ENCODE data around the gene AP2B1. TPM values are rescaled to one million over a fixed set of nuclear protein-coding genes. Genes with fewer than 3 reads are reported as not detected.

AP2B1 gene
- total RNA-seq, 4 donors from 2014 or later = 32.2 to 102 (median 60.1) TPM

- intact Hi-C loops (cut with DNase I; ENCODE audit: low total_unique reads) (loop anchor here (5.0 kb wide), 1 partner anchor 202 kb away; no protein-coding TSS in a partner anchor), in situ Hi-C loops (cut with MboI; ENCODE audit: low pct_ligation_motif_present in 1 of 4, low pct_unique_long_range_greater_than_20kb in 1 of 4, low sequenced_read_pairs in 3 of 4) (loop anchor here in 3 of 4 donors (25.0 kb wide), 3 partner anchors 233 to 1133 kb away; no protein-coding TSS in a partner anchor)
- DNase-seq = no peak
- 77 to 92% methylated on average over 1 of the region's 1 CpG for WGBS, 2 donors (ENCODE audit: low coverage in 1 of 2)
- no peaks in the 10 kb centered on the region for H3K36me3 ChIP-seq
- no peak overlapping the region for H3K4me3 ChIP-seq
- H3K27ac ChIP-seq = no peak overlapping the region
- H3K27me3 ChIP-seq = peaks cover 4% of the 10 kb centered on the region
- peaks cover 0 to 18% (median 4%) of the 10 kb centered on the region in 4 donors for H3K4me1 ChIP-seq
- no peaks in the 10 kb centered on the region for H3K9me3 ChIP-seq
- TF ChIP-seq POLR2AphosphoS5 (IDR thresholded peaks at IDR 0.05) (no peak), EP300 (IDR thresholded peaks at IDR 0.05; ENCODE audit: low read depth) (no peak), POLR2A (IDR thresholded peaks at IDR 0.05) (no peak), CTCF (IDR thresholded peaks at IDR 0.05) (no peak)
Observed at GRCh38 chr17:35545150-35545549, 42.0 kb upstream of the AP2B1 start.

DNA sequence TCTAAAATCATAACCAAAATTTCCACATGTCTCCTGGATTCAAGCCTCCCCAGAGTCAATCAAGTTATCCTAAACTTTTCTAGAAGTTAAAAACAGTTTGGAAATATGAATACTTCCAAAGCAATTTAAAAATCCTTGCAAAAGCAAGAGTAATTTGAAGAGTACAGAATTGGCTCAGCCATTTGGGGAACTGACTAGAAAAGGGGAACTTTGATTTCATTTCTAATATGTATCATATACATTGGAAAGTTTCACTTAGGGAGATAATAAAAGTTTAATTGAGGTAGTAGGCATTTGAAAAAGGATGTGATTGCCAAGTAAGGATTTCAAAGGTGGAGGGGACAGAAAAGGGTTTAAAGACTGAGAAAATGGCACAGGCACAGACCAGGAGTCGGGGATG is 40.6 kb upstream of the AP2B1 start:
- no peak for DNase-seq
- H3K36me3 ChIP-seq = no peaks in the 10 kb centered on the region
- intact Hi-C loops (cut with DNase I; ENCODE audit: low total_unique reads) (loop anchor here (5.0 kb wide), 1 partner anchor 201 kb away; no protein-coding TSS in a partner anchor), in situ Hi-C loops (cut with MboI; ENCODE audit: low pct_ligation_motif_present in 1 of 4, low pct_unique_long_range_greater_than_20kb in 1 of 4, low sequenced_read_pairs in 3 of 4) (loop anchor here in 3 of 4 donors (25.0 kb wide), 3 partner anchors 234 to 1134 kb away; no protein-coding TSS in a partner anchor)
- peaks cover 5% of the 10 kb centered on the region for H3K27me3 ChIP-seq
- WGBS, 2 donors (ENCODE audit: low coverage in 1 of 2) = 63 to 82% methylated on average over 1 of the region's 1 CpG
- H3K4me1 ChIP-seq = peaks cover 0 to 5% (median under 1%) of the 10 kb centered on the region in 4 donors
- H3K4me3 ChIP-seq = no peak overlapping the region
- H3K9me3 ChIP-seq = no peaks in the 10 kb centered on the region
- H3K27ac ChIP-seq = no peak overlapping the region
- TF ChIP-seq EP300 (IDR thresholded peaks at IDR 0.05; ENCODE audit: low read depth) = no peak
- no peak for TF ChIP-seq POLR2AphosphoS5 (IDR thresholded peaks at IDR 0.05)
- TF ChIP-seq POLR2A (IDR thresholded peaks at IDR 0.05) = no peak
- no peak for TF ChIP-seq CTCF (IDR thresholded peaks at IDR 0.05)

DNA sequence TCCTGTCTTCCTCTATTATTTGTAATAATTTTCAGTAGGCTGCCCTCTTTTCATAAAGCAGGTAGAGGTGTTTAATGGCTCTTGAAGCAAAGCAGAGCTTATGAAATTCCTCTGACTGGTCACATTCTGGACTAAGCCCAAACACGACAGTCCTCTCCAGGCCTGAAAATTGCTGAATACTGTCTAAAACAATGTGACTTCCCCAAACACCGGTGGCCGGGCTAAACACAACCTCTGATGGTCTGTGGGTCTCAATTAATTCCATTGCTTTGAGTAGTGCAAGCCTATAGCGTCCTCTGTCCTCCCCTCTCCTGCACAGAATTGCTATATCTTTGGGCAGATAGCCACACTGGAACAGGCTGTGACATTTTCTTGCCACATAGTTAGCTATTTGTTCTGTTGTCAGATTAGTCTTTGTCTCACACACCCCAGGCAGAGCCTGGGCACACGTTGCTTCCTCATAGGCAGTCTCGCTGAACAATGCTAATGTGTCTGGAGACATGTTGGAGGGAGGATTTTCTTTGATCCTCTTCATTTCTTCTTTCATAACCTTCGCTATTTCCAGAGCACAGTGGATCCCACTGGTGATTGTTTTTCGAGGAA is 38.8 kb upstream of the AP2B1 start:
- no peak overlapping the region for H3K27ac ChIP-seq

More for the DNA sequence above, 38.8 kb upstream of the AP2B1 start:
- H3K36me3 ChIP-seq = no peaks in the 10 kb centered on the region
- no peak overlapping the region for H3K4me3 ChIP-seq
- TF ChIP-seq POLR2A (IDR thresholded peaks at IDR 0.05) (no peak), EP300 (IDR thresholded peaks at IDR 0.05; ENCODE audit: low read depth) (no peak), CTCF (IDR thresholded peaks at IDR 0.05) (no peak), POLR2AphosphoS5 (IDR thresholded peaks at IDR 0.05) (no peak)
- no peak for DNase-seq
- 65 to 69% methylated on average over 4 to 8 of the region's 8 CpGs for WGBS, 2 donors (ENCODE audit: low coverage in 1 of 2)
- in situ Hi-C loops (cut with MboI; ENCODE audit: low pct_ligation_motif_present in 1 of 4, low pct_unique_long_range_greater_than_20kb in 1 of 4, low sequenced_read_pairs in 3 of 4) (loop anchor here in 3 of 4 donors (25.0 kb wide), 3 partner anchors 236 to 1136 kb away; no protein-coding TSS in a partner anchor), intact Hi-C loops (cut with DNase I; ENCODE audit: low total_unique reads) (loop anchor here (5.0 kb wide), 1 partner anchor 199 kb away; no protein-coding TSS in a partner anchor)
- no peaks in the 10 kb centered on the region for H3K4me1 ChIP-seq
- no peaks in the 10 kb centered on the region for H3K9me3 ChIP-seq
- H3K27me3 ChIP-seq = peaks cover 19% of the 10 kb centered on the region

Measured in transverse colon (tissue), 4 donors.